HEK293 (cell line): ENCODE data around the gene KRTAP10-11.

ENCODE experiments used
- KLF10 ChIP-seq: fragments of 450-650 bp; IDR thresholded peaks from 2 replicates; pipeline ENCODE4 v1.5.1; 2018; ENCODE audit warnings: missing biosample characterization, mild to moderate bottlenecking, missing genetic modification characterization
- REPIN1 ChIP-seq: fragments of 450-650 bp; formaldehyde crosslinking; IDR thresholded peaks from 2 replicates; pipeline ENCODE4 v1.5.1; 2017; ENCODE audit warnings: missing biosample characterization, missing genetic modification characterization, low read depth
- ZNF19 ChIP-seq: fragments of 450-650 bp; formaldehyde crosslinking; IDR thresholded peaks from 2 replicates; pipeline ENCODE4; 2016; ENCODE audit warnings: missing biosample characterization, missing genetic modification characterization, low read depth
- ZNF239 ChIP-seq: fragments of 450-650 bp; formaldehyde crosslinking; IDR thresholded peaks from 2 replicates; pipeline ENCODE4 v1.5.1; 2016; ENCODE audit warnings: missing biosample characterization, missing genetic modification characterization
- ZNF24 ChIP-seq: fragments of 450-650 bp; formaldehyde crosslinking; IDR thresholded peaks from 2 replicates; pipeline ENCODE4 v1.5.1; 2016; ENCODE audit warnings: missing biosample characterization, missing genetic modification characterization
- TF ChIP-seq, protein P1 (sequence below): fragments of 450-650 bp; formaldehyde crosslinking; IDR thresholded peaks from 2 replicates; pipeline ENCODE4 v1.5.1; 2016; ENCODE audit warnings: missing biosample characterization, missing genetic modification characterization

DNA sequence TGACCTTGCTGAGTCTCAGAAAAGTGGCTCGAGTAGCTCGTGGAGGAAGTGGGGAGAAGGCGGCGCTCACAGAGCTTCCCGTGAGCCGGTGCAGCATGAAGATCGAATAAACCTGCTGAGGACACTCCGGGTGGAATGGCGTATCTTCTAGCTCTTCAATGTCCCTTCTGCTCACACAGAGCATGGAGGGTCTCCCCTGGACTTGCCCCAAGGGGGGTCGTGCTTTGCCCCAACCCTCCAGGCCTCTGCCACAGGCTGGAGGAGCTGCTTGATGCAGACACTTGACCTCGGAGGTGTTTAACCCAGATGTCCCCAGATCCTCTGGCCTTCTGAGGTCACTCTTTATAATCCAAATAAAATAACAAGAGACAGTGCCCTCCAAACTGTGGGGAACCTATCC lies 48.6 kb downstream of the KRTAP10-11 start:
- no peak for TF ChIP-seq KLF10 (tag by site-specific recombination)
- TF ChIP-seq, protein P1, sequence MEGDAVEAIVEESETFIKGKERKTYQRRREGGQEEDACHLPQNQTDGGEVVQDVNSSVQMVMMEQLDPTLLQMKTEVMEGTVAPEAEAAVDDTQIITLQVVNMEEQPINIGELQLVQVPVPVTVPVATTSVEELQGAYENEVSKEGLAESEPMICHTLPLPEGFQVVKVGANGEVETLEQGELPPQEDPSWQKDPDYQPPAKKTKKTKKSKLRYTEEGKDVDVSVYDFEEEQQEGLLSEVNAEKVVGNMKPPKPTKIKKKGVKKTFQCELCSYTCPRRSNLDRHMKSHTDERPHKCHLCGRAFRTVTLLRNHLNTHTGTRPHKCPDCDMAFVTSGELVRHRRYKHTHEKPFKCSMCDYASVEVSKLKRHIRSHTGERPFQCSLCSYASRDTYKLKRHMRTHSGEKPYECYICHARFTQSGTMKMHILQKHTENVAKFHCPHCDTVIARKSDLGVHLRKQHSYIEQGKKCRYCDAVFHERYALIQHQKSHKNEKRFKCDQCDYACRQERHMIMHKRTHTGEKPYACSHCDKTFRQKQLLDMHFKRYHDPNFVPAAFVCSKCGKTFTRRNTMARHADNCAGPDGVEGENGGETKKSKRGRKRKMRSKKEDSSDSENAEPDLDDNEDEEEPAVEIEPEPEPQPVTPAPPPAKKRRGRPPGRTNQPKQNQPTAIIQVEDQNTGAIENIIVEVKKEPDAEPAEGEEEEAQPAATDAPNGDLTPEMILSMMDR (tag by site-specific recombination) = no peak
- TF ChIP-seq ZNF239 = no peak
- TF ChIP-seq REPIN1 (tag by site-specific recombination) = no peak
- TF ChIP-seq ZNF19 (tag by site-specific recombination) = no peak
- no peak for TF ChIP-seq ZNF24
